SK-N-DZ (cell line): Measurements from ENCODE around the gene PTPRM.

ENCODE experiments used
- DNase-seq: peaks from one replicate; pipeline ENCODE4 v3.0.0-alpha.2; 2015; ENCODE audit warnings: low spot score

Gene PTPRM

GRCh38 chr18:7668392-7668791 lies 101.3 kb downstream of the PTPRM start:
- no peak for DNase-seq

GRCh38 chr18:7669361-7669760 lies 102.2 kb downstream of the PTPRM start:
- no peak for DNase-seq

GRCh38 chr18:7671105-7671504 lies 104.0 kb downstream of the PTPRM start:
- DNase-seq, result no peak

- no peak for DNase-seq
Measured at GRCh38 chr18:7676253-7676873, 109.2 kb downstream of the PTPRM start.

DNA sequence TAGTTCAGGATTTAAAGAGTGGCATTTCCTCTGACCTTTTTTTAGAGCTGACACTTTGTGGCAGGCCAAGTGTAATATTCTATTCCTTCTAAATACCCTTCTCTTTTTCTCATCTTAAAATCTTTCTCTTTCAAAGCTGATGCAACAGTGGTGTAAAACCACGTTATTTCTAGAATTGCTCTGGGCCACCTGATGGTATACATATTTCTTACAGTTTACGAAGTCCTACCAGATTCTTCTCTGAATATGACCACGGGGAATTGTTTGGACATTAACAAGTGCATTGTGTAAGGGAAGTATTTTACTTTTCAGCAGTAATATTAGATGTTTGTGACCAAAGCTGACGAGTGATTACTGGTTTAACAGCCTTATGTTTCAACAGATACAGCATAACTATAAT lies 109.9 kb downstream of the PTPRM start:
- DNase-seq, result no peak

DNA sequence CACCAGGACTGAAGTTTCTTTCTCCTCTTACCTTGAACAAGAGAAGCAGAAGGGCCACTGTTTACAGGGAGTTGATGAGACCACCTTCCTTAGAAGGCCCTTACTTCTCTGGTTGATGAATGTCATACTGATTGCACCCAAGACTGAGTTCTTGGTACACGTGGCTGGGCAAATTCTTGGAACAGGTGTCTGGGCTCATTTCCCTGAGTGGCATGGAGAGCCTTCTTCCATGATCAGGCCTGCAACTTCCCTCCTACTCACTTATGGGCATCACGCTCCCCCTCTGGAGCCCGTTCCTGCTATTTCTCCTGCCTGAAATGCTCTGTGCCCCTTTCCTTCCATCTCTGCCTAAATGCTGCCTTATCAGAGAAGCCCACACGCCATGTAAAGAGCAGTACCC lies 110.3 kb downstream of the PTPRM start:
- DNase-seq, result no peak

- no peak for DNase-seq
Measured at GRCh38 chr18:7678389-7678788, 111.3 kb downstream of the PTPRM start.

DNA sequence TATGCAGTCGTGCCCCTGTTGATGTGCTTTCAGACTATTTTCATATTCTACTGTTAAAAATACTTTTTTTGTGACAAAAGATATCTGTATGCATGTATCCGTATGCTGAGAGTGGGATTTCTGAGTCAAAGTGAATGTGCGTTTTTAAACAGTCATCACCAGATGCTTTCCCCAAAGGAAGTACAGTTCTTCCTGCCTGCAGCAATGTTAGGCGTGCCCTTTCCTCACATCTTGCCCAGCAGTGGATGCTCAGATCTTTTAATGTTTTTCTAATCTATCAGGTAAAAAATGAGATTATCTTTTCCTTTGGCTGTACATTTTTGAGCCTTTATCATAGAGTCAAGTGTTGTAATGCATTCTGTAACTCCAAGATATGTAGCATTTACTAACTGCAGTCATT lies 111.7 kb downstream of the PTPRM start:
- DNase-seq, result no peak

- DNase-seq, result no peak
Measured at GRCh38 chr18:7681298-7681697, 114.2 kb downstream of the PTPRM start.

DNA sequence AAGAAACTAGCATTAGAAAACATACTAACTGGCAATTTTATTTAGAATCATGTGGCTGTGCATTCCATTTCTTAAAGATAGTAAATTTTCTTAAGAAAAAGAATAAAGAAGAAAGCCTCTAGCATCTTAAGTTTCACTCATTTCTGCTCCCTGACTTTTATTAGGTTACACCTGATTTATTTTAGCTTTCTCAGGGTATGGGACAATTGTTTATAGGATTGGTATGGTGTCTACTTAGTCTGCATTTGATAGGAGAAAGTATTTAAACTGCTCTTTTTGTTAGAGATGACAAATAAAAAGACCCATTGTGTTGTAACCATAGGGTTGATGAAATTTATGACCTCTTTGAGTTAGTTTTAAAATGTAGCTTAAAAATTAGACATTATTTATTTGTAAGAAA lies 115.2 kb downstream of the PTPRM start:
- no peak for DNase-seq

- no peak for DNase-seq
Measured at GRCh38 chr18:7683753-7684152, 116.6 kb downstream of the PTPRM start.

GRCh38 chr18:7684357-7684756 lies 117.2 kb downstream of the PTPRM start:
- DNase-seq, result no peak

DNA sequence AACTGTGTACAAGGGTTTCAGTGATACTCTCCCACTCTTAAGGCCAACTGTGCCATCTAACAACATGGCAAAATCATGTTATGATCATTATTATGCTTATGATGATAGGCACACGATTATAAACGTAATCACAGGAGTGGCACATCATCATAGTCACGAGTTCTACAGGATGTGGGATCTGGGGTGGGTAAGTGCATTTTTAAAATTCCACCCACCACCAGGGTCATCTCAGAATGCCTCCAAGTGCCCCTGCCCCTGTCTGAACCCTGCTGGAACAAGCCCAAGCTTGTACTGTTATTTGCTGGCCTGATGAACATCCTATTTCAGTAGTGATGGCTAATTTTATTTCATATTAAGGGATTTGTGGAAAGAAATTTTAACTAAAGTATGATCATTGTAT lies 117.8 kb downstream of the PTPRM start:
- DNase-seq, result no peak

- DNase-seq, result no peak
Measured at GRCh38 chr18:7686278-7686677, 119.2 kb downstream of the PTPRM start.

- no peak for DNase-seq
Measured at GRCh38 chr18:7688580-7688979, 121.5 kb downstream of the PTPRM start.

- no peak for DNase-seq
Measured at GRCh38 chr18:7691206-7691605, 124.1 kb downstream of the PTPRM start.

DNA sequence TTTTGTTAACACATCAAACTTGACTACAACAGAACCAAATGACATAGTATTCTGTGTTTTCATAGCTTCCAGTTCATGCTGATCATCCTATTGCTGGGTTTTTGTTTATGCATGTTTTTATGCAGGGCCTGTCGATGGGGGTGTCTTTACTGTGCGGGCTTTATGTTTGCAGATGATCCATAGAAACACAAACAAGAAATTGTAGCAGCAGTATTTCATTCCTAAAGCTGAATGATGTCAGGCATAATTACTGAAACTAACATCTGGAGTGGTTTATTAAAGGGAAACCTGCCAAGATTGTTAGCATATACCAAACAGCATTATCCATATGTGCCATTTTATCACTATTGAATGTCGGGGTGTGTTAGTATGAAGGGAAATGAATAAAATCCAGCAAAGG lies 129.7 kb downstream of the PTPRM start:
- DNase-seq, result no peak

GRCh38 chr18:7697306-7697705 lies 130.2 kb downstream of the PTPRM start:
- no peak for DNase-seq

DNA sequence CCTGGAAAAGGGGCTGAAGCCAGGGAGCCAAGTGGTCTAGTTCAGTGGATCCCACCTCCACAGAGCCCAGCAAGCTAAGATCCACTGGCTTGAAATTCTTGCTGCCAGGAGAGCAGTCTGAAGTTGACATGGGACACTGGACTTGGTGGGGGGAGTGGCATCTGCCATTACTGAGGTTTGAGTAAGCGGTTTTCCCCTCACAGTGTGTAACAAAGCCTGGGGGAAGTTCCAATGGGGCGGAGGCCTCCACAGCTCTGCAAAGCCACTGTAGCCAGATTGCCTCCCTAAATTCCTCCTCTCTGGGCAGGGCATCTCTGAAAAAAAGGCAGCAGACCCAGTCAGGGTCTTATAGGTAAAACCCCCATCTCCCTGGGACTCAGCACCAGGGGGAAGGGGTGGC lies 144.4 kb downstream of the PTPRM start:
- DNase-seq, result no peak

- DNase-seq, result no peak
Measured at GRCh38 chr18:7720395-7720794, 153.3 kb downstream of the PTPRM start.

- DNase-seq, result no peak
Measured at GRCh38 chr18:7721532-7721931, 154.4 kb downstream of the PTPRM start.

- DNase-seq, result no peak
Measured at GRCh38 chr18:7722955-7723354, 155.8 kb downstream of the PTPRM start.

DNA sequence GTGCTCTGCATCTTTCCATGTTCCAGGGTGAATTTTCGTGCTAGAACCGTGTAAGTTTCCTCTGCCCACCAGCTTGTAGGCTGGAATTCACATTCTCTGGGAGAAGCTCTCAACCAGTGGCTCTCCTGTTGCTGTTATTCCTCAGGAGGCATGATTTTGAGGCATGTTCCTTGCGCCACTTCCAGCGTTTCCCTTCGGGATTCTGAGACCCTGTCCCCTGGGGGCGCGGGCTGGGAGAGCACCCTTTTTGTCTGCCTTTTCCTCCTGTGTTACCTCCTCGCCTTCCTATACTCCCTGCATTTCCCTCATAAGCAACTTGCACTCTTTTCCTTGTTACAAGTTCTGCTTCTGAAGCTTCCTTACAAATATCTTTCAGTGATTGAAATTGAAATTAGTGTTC lies 156.4 kb downstream of the PTPRM start:
- DNase-seq, result no peak

DNA sequence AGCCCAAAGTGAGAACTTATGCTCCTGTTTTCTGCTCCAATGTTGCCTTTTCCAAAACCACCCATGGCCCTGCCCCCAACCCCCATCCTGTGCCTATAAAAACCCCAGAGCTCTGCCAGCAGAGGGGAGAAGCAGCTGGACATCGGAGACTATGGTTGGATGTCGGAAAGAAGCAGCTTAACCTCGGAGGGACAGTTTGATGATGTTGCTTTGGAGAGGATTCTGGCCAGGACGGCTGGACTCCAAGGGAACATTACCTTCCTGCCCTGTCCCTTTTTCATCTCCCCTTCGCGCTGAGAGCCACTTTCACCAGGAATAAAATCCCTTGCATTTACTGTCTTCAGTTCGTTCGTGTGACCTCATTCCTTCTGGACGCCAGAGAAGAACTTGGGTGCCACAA lies 158.4 kb downstream of the PTPRM start:
- no peak for DNase-seq
